HG02759 (cell line): Measurements from ENCODE around the gene MAGED4.
"Not testable (repeated sequence)": the region's sequence is repeated elsewhere in the genome, so short reads cannot be mapped to it uniquely, and the experiment has no call there.

Experiments
- ATAC-seq: cut with Tn5 transposase; IDR thresholded peaks from one replicate; pipeline ENCODE4 v1.9.1; 2021; ENCODE audit warnings: mild to moderate bottlenecking, moderate library complexity; ENCODE audit not compliant: unreplicated experiment

MAGED4 gene

GRCh38 chrX:52184440-52185077, at the start of gene MAGED4:
MAGED4 (plus strand) TSS chrX:52184888; CDS start chrX:52185923, 1,035 bp downstream.
- ATAC-seq, result not testable (repeated sequence)

- ATAC-seq, result no peak
Measured at GRCh38 chrX:52138830-52139544, 45.7 kb upstream of the MAGED4 start.

GRCh38 chrX:52139545-52139895, 45.2 kb upstream of the MAGED4 start:
- ATAC-seq, result no peak

GRCh38 chrX:52140020-52140419, 44.7 kb upstream of the MAGED4 start:
- no peak for ATAC-seq

- ATAC-seq, result not testable (repeated sequence)
Measured at GRCh38 chrX:52150667-52151066, 34.0 kb upstream of the MAGED4 start.

- not testable (repeated sequence) for ATAC-seq
Measured at GRCh38 chrX:52160140-52160539, 24.5 kb upstream of the MAGED4 start.

- no peak for ATAC-seq
Measured at GRCh38 chrX:52166840-52167239, 17.8 kb upstream of the MAGED4 start.

- not testable (repeated sequence) for ATAC-seq
Measured at GRCh38 chrX:52171055-52171454, 13.6 kb upstream of the MAGED4 start.

GRCh38 chrX:52185078-52185453, 378 bp downstream of the MAGED4 start:
- not testable (repeated sequence) for ATAC-seq

GRCh38 chrX:52211405-52211804, 26.7 kb downstream of the MAGED4 start:
- ATAC-seq, result not testable (repeated sequence)

GRCh38 chrX:52213276-52213675, 28.6 kb downstream of the MAGED4 start:
- no peak for ATAC-seq

GRCh38 chrX:52216541-52216940, 31.9 kb downstream of the MAGED4 start:
- ATAC-seq, result no peak

GRCh38 chrX:52217494-52218160, 32.9 kb downstream of the MAGED4 start:
- ATAC-seq, result no peak

- ATAC-seq, result no peak
Measured at GRCh38 chrX:52220936-52221335, 36.2 kb downstream of the MAGED4 start.
